Activated T-helper 9 cell treated with anti-CD3 and anti-CD28 coated beads, Interleukin-2, amount 50 U/mL, for 16 hours (primary cell): Measurements from ENCODE around the gene SP3.
A peak's percentile ranks its signal among the peaks of the same experiment; 100 is the strongest.

ENCODE experiments used
- DNase-seq: peaks from one replicate; pipeline ENCODE4 v3.0.0-alpha.2; 2020; ENCODE audit warnings: low read depth

The SP3 gene

GRCh38 chr2:173966274-173967098, 1.3 kb upstream of the SP3 start:
- no peak for DNase-seq

- peak; percentile 80 for DNase-seq
Measured at GRCh38 chr2:173964565-173965371, 405 bp downstream of the SP3 start.

- DNase-seq: peak; percentile 85
Measured at GRCh38 chr2:173963817-173964564, 1.2 kb downstream of the SP3 start.

GRCh38 chr2:173963323-173963816, 1.8 kb downstream of the SP3 start:
- DNase-seq: no peak

- DNase-seq: no peak
Measured at GRCh38 chr2:173962583-173963110, 2.5 kb downstream of the SP3 start.

GRCh38 chr2:173962031-173962430, 3.1 kb downstream of the SP3 start:
- no peak for DNase-seq

GRCh38 chr2:173961346-173961705, 3.8 kb downstream of the SP3 start:
- DNase-seq: no peak

GRCh38 chr2:173959909-173960308, 5.3 kb downstream of the SP3 start:
- no peak for DNase-seq

GRCh38 chr2:173959358-173959884, 5.8 kb downstream of the SP3 start:
- DNase-seq: no peak

- no peak for DNase-seq
Measured at GRCh38 chr2:173958198-173958846, 6.9 kb downstream of the SP3 start.

- no peak for DNase-seq
Measured at GRCh38 chr2:173957517-173957916, 7.7 kb downstream of the SP3 start.

- no peak for DNase-seq
Measured at GRCh38 chr2:173956454-173956853, 8.7 kb downstream of the SP3 start.

GRCh38 chr2:173955867-173956266, 9.3 kb downstream of the SP3 start:
- DNase-seq: no peak

- DNase-seq: no peak
Measured at GRCh38 chr2:173955004-173955403, 10.2 kb downstream of the SP3 start.

- DNase-seq: no peak
Measured at GRCh38 chr2:173953047-173953424, 12.1 kb downstream of the SP3 start.

- no peak for DNase-seq
Measured at GRCh38 chr2:173952267-173953046, 12.7 kb downstream of the SP3 start.

- no peak for DNase-seq
Measured at GRCh38 chr2:173948842-173949241, 16.3 kb downstream of the SP3 start.

GRCh38 chr2:173948198-173948597, 17.0 kb downstream of the SP3 start:
- DNase-seq: no peak

GRCh38 chr2:173947131-173947530, 18.0 kb downstream of the SP3 start:
- DNase-seq: no peak

GRCh38 chr2:173943738-173944137, 21.4 kb downstream of the SP3 start:
- DNase-seq: no peak
